NCI-H1694 (cell line): ENCODE measurements around the gene STEAP3.
"Not testable (repeated sequence)": the region's sequence is repeated elsewhere in the genome, so short reads cannot be mapped to it uniquely, and the experiment has no call there.

Experiments
- DNase-seq: peaks from one replicate; lab custom pipeline; 2025; lab: John Stamatoyannopoulos, UW

The STEAP3 gene

GRCh38 chr2:119264781-119265692, 41.4 kb downstream of the STEAP3 start:
- peak; percentile 49 for DNase-seq

GRCh38 chr2:119265693-119266066, 42.0 kb downstream of the STEAP3 start:
- no peak for DNase-seq

- DNase-seq: no peak
Measured at GRCh38 chr2:119266091-119266589, 42.5 kb downstream of the STEAP3 start.

- no peak for DNase-seq
Measured at GRCh38 chr2:119267604-119268003, 44.0 kb downstream of the STEAP3 start.

- no peak for DNase-seq
Measured at GRCh38 chr2:119276864-119277263, 53.2 kb downstream of the STEAP3 start.

- DNase-seq: not testable (repeated sequence)
Measured at GRCh38 chr2:119278385-119278784, 54.8 kb downstream of the STEAP3 start.

GRCh38 chr2:119278946-119279345, 55.3 kb downstream of the STEAP3 start:
- no peak for DNase-seq

- DNase-seq: no peak
Measured at GRCh38 chr2:119279666-119280065, 56.0 kb downstream of the STEAP3 start.

GRCh38 chr2:119280680-119281079, 57.0 kb downstream of the STEAP3 start:
- DNase-seq: no peak

- DNase-seq: no peak
Measured at GRCh38 chr2:119282146-119282995, 58.7 kb downstream of the STEAP3 start.

- no peak for DNase-seq
Measured at GRCh38 chr2:119282996-119283511, 59.4 kb downstream of the STEAP3 start.

GRCh38 chr2:119283873-119284331, 60.3 kb downstream of the STEAP3 start:
- no peak for DNase-seq

GRCh38 chr2:119286661-119287060, 63.0 kb downstream of the STEAP3 start:
- DNase-seq: no peak

- no peak for DNase-seq
Measured at GRCh38 chr2:119288576-119288975, 64.9 kb downstream of the STEAP3 start.

GRCh38 chr2:119289093-119289492, 65.5 kb downstream of the STEAP3 start:
- DNase-seq: no peak

- no peak for DNase-seq
Measured at GRCh38 chr2:119289642-119290041, 66.0 kb downstream of the STEAP3 start.

- DNase-seq: peak; percentile 60
Measured at GRCh38 chr2:119290859-119291587, 67.4 kb downstream of the STEAP3 start.

GRCh38 chr2:119291588-119292167, 68.0 kb downstream of the STEAP3 start:
- DNase-seq: no peak

- DNase-seq: no peak
Measured at GRCh38 chr2:119292226-119292625, 68.6 kb downstream of the STEAP3 start.

GRCh38 chr2:119293254-119293653, 69.6 kb downstream of the STEAP3 start:
- no peak for DNase-seq

GRCh38 chr2:119293900-119294299, 70.3 kb downstream of the STEAP3 start:
- no peak for DNase-seq
